COR-L47 (cell line): ENCODE measurements around the gene LMO4.

Experiments
- DNase-seq: peaks from one replicate; lab custom pipeline; 2025; lab: John Stamatoyannopoulos, UW

The LMO4 gene

DNA sequence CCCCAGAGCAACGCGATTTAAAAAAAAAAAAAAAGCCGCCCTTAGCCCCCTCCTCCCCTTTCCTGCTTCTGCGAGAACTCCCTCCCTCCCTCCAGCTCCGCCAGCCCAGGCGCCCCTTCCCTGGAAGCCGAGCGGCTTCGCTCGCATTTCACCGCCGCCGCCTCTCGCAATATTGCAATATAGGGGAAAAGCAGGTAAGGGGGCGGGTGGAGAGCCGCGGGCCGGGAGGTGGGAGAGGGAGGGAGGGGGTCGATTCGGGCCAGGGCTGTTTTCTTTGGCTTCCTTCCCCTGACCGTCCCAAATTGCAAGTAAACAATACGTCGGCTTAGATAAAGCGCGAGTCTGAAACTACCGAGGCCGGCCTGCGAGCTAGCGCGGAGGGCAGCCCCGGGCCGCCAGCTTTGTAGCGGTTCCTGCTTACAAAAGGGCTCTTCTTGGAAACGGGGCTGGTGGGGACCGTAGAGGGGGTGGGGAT lies 408 bp downstream of the LMO4 start:
- DNase-seq: peak; percentile 36

DNA sequence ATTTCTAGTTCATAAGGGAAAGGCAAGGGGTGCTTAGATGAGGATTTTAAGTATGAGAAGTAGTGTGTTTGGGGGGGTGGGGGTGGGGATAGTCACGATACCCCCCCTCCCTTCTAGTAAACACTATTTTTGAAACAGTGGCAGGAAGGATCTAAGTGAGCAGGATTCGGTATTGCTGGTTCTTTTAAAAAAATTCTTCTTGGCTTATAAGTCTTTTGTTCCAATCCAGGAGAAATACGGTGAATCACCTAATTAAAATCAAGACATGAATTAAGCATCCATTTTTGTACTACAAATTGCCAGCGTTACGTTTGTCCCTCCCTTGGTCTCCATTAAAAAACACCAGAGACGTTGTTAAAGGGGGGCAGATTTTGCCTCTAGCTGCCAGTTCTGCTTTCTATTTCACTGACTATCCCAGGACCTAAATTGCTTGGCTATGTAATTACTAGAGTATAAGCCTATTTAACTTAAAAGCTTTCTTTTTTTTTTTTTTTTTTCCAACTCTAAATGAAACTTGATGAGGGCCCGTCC lies 911 bp downstream of the LMO4 start:
- DNase-seq: no peak

DNA sequence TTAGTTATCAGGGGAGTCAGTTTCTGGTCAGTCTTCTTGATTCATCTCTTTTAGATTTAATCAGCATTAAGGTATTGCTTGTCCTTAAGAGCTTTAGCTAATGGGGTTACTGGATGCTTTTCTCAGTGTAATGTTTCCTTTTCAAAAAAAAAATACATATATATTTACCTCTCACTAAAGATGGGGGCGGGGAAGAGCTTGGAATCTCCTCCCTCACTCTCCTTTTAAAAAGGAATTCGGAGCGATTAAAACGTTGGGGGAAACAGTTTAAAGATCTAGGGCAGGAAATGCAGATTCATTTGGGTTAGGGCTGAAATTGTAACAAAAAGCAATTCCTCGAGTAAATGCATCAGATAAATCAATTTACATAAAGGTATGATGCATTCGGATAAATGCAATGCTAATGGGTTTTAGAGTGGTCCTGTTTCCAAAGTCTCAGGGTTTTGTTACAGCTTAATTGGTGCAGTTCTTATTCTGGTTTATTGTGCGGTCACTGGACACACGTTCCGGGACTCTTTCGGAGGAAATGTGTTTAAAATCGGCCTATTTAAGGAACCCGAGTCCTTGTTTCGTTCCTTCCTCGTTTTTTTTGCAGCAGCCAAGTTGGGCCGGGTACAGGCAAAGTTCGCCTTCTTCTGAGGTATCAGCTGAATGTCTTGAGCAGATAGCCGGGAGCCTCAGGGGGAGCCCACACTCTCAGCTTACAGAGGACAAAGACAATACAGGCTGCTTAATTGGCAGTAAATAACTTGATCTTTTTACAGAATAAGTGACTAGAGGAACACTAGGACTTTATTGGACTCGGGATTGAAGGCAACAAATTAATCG lies 1.6 kb downstream of the LMO4 start:
- no peak for DNase-seq

DNA sequence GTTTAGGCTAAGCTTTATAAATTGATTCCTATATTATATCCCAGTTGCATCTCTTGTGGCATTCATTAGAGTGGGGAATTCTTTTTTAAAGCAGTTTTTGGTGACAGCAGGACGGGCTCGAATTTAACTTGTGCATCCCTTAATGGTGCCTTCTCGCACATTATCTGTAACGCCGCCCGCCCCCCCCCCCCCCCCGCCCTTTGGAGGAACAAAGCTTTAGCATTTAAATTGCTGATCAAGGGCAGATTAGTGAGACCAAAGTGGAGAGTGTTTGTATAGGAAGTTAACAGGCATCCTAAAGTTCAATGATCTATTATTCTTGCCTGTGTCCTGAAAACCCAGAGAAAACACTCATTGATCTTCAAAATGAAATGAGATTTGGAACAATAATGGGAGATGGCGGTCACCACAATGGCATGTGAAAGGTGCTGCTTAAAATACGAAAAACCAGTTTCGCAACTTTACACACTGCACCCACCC lies 2.2 kb downstream of the LMO4 start:
- no peak for DNase-seq

DNA sequence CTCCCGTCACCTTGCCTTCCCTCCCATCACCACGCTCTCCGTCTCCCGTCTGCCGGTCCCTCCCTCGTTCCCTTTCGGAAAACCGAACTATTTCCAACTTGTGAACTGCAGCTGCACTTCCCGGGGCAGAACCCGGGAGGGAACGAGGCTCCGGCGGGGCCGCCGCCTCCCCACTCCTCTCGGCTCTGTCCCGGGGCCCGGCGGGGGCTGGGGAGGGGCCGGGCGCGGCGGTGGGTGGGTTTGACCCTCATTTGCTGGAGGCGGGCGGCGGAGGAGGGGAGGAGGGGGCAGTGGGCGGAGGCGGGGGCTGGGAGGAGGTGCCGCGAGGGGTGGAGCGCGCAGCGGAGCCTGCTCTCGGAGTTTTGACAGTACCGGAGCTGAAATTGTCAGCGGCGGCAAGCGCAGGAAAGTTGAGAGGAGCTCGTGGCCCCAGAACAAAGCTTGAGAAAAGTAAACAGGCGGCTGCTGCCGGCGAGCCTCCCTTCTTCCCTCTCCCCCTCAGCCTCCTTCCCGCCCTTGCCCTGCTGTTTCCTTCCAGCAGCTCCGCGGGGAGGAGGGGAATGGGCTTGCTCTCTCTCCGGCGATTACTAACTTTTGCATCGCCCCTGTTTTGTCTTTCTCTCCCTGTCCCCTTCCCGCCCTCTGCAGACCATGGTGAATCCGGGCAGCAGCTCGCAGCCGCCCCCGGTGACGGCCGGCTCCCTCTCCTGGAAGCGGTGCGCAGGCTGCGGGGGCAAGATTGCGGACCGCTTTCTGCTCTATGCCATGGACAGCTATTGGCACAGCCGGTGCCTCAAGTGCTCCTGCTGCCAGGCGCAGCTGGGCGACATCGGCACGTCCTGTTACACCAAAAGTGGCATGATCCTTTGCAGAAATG lies 2.9 kb downstream of the LMO4 start:
- peak; percentile 71 for DNase-seq

DNA sequence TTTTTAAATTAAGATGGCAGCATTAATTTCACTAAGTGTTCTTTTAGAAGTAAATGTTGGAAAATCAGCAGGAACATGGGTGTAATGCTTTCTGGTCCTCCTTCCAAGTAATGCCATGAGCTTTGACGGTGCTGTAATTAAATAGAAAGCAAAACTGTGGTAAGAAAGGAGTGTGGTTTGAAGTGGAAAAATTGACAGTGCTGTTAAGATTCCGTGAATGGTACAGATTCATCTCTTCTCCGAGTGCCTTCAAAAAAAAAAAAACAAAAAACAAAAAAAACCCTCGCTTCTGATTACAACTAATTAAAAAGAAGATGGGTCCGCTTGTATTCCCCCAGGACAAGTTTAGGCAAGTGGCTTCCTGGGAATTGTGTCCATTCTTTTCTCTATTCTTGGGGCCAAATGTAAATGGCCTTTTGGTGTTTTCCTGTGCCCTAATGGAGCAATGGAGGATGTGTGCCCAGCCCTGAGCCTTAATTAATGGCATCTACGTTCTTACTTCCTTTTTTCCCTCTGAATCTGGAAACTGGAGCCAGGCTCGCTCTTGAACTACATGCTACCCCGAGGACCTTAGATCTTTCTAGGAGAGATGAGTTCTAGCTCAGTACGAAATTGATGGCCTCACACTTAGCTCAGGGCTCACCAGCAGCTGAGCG lies 5.1 kb downstream of the LMO4 start:
- DNase-seq: no peak

DNA sequence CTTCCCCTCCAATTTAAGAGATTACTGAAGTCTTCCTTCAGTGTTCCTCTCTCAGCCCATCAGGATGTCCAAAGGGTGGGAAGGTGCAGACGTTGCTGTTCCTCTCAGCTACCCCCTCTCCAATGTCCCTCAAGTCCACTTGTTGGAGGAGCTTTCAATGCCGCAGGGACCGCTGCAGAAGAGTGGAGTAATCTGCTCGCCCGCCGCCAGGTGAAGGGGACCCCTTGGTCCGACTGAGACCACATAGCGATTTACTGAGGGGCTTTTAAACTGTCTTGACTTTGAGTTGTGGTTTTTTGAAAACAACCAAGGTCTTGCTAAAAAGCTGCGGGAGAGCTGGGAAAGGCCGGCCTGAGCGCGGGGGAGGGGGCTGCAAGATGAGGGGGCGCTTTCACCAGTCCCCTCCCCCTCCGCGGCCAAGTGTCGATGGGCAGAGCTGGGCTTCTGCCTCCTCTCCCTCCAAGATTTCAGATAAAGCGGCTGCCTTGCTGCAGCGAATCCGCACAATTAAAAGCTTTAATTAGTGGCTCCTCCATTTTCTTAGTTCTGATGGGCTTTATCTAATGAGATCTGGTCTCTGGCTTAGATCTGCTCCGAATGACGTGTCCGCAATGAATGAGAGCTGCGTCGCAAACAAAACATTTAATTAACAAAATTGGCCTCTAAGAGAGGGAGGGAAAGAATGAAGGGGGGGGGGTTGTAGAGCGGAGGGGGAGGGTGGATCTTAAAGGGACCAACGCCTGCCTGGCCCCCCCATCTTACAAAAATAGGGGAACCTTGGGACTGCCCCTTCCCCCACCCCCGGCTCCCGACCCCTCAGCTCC lies 5.9 kb downstream of the LMO4 start:
- peak; percentile 70 for DNase-seq

DNA sequence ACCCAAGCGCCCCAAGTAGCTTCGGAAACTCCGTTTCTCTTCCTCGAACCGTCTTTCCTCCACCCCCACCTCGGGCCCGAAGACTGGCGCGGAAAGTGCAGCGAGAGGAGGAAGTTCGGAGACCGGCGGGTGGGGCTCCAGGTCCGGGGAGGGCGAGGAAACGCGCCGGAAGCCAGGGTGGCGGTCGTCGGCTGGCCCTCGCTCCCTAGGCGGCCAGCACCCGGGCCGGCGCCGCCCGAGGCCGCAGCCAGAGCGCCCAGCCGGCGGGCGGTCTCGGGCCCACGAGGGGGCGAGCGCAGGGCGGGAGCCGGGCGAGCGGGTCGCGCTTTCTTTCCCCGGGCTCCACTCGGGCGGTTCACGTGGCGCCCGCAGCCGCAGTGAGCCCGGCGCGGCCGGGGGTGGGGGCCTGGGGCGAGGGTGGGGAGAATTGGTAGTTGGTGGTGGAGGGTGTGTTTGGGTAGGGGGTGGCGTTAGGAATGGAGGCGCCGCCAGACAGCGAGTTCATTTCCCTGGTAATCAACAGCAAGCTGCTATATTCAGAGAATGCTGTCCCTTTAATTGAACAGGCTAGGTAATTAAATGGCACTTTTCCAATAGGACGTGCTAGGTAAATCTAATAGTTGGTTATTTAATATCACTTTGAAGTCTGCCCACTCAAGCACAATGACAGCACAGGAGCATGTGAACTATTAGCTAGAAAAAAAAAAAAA lies 6.7 kb downstream of the LMO4 start:
- peak; percentile 86 for DNase-seq

DNA sequence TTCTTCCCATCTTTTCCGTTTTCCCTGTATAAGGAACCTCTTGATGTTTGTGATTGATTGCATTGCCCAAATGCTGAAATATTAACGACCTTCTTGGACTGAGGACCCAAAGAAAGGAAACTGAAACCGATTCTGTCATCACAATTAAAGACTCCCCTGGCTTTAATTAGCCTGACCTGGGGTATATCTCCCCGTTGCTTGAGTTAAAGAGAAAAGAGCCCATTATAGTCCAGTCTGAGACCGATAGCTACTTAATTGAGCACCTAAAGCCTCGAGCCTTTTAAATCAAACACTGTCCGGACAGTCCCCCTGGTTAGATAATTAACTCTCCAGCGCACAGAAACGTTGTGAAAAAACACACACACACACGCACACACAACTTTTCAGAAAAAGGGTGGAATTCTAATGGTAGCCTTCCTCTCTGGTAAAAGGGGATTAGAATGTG lies 8.0 kb downstream of the LMO4 start:
- DNase-seq: no peak

DNA sequence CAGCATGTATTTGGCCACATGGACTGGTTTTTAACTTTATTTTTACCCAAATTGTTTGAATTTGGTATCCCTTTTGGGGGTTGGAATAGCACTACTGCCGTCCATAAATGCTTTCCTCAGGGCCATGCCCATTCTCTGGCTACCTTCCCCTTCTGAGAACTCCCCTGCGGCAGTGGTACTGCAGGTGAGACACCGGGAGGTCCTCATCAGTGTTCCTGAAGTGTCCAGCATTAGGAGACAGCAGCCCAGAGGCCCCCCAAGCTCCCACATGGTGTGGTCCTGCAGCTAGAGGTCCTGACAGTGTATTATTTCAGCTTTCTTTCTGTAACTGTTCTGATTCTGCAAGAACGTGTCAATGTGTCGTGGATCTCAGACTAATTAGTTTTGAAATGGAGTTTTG lies 8.9 kb downstream of the LMO4 start:
- no peak for DNase-seq

DNA sequence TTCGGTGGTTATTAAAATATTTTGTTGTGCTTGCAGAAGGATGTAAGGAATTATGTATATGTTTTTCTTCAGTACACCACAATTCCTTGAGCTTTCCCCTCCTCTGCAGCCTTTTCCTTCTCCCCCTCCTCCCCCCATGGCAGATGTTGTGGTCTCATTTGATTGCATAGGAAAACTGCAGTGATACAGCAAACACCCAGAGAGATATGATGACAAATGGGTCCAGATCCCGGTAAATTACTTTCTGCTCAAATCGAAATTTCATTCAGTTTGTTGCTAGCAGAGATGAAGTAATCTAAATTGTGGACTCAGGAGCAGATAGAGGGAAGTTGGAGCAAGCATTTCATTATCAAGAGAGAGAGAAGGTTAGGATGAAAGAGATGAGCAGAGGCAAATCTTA lies 9.9 kb downstream of the LMO4 start:
- DNase-seq: no peak

DNA sequence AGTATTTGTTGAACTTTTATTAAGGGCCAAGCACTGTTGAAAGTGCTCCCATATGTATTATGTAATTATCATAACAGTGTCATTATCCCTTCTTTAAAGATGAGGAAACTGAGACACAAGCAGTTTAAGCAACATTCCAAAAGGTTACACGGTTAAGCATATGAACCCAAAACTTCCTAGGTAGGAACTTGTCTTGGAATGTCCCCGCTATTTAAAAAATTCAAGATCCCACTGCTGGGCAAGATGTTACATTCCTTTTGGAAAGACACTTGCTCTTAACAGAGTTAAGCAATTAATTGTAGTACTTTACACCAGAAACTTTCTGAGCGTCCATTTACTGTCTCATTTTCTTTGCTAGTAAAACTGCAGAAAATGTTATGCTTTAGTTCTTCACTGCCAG lies 15.6 kb downstream of the LMO4 start:
- no peak for DNase-seq

DNA sequence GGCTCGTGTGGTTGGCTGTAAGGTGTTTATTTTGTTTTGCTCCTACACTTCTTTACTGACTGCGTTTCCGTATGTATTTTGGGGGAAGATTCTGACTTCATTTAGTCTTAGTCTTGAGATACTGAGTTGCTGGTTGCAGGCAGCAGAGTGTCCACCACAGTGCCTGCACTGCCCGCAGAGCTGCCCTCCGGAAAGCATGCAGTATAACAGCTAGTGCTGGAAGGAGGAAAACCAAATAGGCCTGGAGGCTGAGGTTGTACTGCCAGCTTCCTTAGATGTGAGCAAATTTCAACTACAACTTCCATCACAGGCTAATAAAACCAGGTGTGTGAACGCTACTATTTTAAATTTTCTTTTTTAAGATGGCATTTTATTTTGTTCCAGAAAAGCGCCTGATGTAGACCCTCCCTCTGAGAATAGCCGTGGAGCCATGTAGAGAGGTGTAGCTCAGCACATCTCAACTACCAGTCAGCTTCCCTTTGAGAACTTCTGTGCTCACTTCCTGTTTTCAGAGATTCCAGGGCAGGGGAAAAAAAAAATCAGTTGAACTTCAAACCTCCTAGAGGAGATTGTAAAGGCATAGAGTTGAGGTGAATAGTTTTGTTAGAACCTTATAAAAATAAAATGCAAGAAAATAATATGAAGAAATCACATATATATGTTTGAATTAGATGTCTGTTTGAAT lies 17.6 kb downstream of the LMO4 start:
- no peak for DNase-seq

DNA sequence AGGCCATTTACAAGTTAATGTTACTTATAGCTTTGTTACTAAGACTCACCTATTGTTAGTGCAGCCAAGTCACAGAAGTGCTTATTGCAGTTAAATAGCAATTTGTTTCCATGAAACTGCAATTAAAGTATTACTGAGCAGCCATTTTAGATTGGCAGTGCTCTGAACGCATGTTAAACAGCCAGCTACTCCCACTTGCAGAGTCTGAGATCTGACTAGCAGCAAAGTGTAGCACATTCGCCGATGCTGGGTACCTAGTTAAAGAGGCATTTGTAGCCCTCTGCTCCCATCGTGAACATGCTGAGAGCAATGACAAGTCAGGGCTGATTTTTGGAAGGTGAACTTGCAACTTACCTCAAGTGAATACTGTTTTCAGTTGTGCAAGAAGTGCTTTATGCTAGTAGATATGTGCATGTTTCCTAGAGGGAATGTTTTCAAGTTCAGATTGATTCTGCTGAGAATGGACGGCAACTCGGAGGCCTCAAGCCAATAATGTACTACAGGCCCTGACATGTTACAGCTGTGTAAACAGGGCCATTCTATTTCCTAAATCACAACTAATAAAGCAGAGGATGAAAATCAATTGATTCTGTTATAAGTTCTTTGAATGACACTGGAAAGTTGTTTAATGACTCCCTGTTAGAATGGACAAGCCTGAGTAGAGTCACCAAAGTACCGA lies 19.8 kb downstream of the LMO4 start:
- no peak for DNase-seq

DNA sequence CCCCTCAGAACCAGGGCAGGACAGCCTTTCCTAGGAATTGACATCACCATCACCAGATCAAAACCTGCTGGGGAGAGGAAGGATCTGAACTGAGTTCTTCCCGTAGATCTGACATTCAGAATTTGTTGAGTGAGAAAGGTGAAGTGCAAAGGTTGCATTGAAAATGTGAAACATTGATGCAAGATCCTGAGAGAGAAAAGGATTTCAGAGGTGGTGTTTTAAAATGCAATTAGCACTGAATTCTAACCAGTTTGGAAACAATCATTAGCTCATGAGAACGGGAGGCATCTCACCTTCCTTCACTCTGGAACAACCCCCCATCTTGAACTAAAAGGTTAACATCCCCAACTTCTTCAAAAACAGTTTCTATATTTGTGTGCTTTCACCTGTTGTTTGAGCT lies 20.4 kb downstream of the LMO4 start:
- no peak for DNase-seq

DNA sequence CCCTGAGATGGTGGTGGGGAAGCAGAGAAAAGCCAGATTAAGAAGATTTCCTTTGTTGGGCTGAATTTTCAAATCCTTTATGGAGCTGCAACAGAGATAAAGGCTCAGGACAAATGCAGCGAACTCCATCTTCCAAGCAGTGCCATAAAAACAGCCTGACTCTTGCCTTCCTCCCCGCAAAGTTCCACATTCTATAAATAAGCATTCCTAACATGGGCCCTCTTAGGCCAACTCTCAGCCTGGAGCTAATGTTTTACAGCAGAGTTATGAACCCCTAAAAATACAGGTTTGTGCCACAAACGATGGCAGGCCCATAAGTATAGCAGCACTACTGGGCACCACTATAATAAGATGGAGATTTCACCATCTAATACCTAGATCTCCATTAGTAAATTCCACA lies 27.2 kb downstream of the LMO4 start:
- no peak for DNase-seq

DNA sequence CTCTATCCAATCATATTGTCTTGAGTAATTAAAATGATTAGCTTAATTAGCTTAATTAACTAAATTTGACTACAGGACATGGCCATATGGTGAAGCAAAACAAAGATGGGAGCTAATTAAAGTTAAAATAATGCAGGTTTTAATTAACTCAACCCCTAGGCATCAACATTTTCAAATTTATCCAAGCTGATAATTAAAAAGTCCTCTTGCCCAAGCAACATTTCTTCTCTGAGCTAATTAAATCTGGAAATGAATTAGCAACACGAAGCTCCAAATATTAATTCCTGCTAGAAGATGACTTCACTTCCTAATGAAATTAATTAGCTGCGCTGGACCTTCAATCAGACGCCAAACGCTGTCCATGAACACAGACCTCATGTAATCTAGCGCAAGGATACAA lies 27.9 kb downstream of the LMO4 start:
- DNase-seq: no peak

DNA sequence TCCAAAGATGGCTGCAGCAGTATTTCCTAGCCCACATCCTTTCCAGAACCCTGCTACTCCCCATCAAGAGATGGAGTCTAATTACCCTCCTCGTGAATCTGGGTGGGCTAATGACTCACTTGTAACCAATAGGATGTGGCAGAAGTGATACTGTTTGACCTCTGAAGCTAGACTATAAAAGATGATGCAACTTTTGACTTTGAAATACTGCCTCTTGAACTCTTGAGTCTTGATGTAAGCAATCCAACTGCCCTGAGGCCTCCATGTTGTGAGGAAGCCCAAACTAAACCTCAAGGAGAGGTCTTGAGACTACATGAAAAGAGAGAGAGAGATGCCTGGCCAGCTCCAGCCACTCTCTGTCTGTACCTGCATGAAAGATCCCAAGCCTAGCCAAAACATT lies 29.5 kb downstream of the LMO4 start:
- no peak for DNase-seq

DNA sequence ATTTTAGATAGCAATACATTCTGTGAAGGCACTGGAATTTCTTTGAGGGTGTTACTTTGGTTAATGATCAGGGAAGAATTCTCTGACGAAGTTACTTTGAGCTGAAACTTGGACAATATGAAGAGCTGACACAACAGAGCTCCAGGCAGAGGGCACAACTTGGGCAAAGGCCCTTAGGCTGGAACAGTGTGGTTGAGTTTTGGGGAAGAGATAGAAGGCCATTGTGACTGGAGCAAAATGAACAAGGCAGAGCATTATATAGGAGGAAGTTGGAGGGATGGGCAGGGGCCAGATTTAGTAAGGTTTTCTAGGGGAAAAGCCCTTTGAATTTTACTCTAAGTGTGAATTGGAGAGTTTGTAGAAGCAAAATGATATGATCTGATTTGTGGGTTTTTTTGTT lies 30.9 kb downstream of the LMO4 start:
- DNase-seq: no peak
